GM18951 (cell line): Measurements from ENCODE around the gene AOAH.
"Not testable (repeated sequence)": the region's sequence is repeated elsewhere in the genome, so short reads cannot be mapped to it uniquely, and the experiment has no call there.

Experiments
- POLR2A ChIP-seq: IDR thresholded peaks from 4 replicates; pipeline ENCODE4 v1.6.1; 2011; ENCODE audit warnings: mild to moderate bottlenecking; ENCODE audit not compliant: insufficient read length, insufficient read depth; ENCODE audit errors: extremely low read depth
- in situ Hi-C: fragments of 300-500 bp; cut with MboI; formaldehyde crosslinking; loops from one replicate; pipeline ENCODE4 v1.12.0; 2022; ENCODE audit warnings: low sequenced_read_pairs, mixed read lengths, inconsistent platforms; ENCODE audit not compliant: unreplicated experiment

Gene AOAH

DNA sequence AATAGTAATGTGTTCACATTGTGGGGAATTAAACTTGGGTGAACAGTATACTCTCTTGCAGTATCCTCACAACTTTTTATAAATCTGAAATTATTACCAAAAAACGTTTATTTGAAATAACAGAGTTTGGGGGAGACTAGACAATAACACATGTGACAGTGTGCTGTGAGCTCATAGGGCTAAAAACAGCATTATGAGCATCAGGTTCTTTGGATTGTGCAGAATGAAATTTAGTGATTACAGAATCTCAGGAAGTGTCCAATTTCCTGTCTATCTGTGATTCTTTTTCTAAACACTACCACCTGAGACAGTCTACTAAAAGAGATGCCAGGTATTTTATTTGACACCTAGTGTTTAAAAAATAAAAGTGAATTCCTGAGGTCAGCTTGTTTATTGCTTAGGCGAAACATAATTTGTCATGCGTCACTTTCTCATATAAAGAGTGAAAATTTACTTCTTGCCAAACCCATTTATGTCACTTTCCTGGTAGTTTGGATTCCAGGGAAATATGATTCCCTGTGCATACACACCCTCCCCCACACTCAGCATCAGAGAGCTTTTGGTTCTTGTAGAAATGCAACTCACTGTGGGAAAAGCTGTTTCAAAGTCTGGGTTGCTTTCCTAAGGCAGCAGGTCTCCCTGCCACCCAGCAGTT is 71.2 kb downstream of the AOAH start:
- in situ Hi-C loops, result no loop called here
- TF ChIP-seq POLR2A, result no peak

DNA sequence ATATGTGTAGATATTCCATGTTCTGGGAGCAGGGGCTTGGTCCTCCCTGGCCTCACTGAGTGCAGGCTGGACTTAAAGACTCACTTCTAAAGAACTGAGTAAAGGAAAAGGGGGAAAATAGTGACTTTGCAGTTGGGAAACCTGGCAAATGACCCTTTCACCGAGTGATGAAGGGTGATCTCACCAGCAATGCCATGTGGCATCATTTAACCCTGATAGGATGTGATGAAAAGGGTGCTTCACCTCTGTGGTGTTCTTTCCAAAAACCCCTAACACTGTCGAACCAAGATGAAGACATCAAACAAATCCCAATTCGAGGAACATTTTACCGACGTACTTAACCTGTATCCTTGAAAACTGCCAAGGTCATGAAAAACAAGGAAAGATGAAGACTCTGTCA is 71.9 kb downstream of the AOAH start:
- in situ Hi-C loops, result no loop called here
- no peak for TF ChIP-seq POLR2A

DNA sequence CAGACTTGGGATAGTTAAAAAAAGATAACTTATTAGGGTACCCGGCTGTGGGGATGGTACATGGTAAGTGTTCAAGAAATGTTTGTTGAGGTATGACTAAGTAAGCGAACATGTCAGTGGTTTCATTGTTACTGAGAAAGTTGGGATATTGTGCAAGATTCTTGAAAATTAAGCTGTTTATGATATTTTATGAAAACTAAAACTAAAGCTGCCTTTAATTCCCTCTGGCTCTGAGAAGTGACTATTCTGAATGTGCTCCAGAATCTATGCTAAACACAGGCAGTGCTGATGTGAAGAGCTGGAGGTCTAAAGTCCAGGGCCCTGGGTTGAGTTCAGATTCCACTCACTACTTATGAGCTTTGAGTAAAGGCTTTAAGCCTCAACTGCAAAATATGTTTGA is 72.9 kb downstream of the AOAH start:
- TF ChIP-seq POLR2A, result no peak
- in situ Hi-C loops, result no loop called here

DNA sequence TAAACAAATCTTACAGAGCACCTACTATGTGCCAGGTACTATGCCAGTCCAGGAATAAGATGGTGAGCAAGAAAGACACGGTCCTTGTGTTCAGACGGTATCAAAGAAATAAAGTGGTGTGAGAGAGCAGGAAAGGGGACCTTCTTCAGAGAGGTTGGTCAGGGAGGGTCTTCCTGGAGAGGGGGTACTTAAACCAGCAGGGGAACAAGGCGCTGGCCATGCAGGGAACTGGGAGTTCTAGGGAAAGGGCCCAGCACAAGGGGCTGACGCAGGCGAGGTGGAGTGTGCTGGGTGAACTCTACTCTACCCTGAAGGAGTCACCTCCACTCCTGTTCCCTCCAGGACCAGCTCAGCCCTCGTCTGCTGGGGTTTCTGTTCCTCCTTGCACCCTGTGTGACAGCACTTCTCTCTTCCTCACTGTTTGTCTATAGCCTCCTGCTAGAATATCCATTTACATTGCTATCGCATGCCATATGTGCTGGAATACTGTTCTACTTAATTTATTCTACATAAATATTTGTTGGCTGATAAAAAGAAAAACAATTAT is 73.5 kb downstream of the AOAH start:
- in situ Hi-C loops, result no loop called here
- TF ChIP-seq POLR2A, result no peak

DNA sequence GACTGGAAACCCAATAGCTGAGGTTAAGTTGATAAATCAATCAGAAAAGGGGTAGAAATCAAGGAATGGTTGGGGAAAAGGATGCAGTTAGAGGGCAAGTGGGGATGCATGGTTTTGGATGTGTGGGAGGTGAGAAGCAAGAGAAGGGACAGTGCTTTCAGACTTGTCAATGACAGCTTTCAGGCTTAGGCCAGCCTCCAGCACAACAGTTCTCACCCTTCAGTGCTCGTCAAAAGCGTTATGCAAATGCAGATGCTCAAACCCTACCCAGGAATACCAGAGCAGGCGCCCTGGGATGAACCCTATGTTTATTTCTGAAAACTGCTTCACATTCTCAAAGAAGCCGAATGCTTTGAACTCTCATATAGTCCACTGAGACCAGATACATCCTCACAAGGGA is 74.0 kb downstream of the AOAH start:
- TF ChIP-seq POLR2A, result no peak
- in situ Hi-C loops, result no loop called here

DNA sequence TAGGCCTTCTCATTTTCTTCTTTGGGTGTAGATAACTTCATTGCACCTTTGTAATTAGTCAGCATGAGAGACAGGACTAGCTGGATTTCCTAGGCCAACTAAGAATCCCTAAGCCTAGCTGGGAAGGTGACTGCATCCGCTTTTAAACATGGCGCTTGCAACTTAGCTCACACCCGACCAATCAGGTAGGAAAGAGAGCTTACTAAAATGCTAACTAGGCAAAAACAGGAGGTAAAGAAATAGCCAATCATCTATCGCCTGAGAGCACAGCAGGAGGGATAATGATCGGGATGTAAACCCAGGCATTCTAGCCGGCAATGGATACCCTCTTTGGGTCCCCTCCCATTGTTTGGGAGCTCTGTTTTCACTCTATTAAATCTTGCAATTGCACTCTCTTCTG is 75.0 kb downstream of the AOAH start:
- in situ Hi-C loops, result not testable (repeated sequence)

DNA sequence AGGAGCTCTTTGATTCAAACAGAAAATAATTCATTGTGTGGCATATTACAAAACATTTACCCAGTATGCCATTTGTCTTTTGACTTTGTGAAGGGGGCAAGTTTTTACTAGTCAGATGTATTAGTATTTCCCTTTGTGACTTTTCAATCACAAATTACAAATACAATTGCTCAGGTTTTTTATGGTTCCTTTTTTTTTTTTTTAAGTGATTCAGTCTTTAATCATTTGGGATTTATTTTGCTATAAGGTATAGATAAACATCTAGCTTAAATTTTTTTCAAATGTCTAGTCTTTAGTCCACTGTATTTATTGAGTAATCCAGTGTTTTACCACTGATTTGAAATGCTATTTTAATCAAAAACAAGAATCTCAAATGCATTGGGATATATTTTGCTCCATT is 75.9 kb downstream of the AOAH start:
- in situ Hi-C loops, result no loop called here
- no peak for TF ChIP-seq POLR2A

DNA sequence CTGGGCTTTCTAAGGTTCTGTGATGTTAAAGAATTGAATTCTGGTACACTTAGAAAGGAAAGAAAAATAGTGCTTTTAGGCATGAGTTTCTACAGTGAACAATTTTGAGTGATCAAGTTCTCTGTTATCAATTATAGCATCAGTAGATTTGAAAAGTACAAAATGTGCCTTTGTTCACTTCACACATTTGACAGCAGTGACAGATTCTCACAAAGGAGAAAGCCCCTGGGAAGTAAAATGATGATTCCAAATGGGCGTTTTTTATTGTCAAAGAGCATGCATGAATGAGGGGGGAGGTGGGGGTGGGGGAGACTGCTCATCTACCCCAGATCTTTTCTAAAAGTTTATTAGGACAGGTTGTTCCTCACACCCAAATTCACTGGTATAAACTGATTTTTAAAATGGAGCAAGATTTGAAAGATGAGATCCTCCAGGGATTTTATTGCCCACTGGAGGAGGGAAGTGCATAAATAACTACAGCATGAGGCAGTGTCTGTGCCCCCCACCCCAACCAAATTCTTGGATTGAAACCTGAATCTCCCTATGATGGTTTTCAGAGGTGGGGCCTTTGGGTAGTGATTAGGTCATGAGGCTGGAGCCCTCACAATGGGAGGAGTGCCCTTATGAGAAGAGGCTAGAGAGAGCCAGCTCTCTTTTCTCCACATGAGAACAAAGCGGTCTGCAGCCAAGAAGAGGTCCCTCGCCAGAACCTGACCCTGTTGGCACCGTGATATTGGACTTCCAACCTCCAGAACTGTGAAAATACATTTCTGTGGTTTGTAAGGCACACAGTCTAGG is 79.5 kb downstream of the AOAH start:
- TF ChIP-seq POLR2A, result no peak
- in situ Hi-C loops, result no loop called here

DNA sequence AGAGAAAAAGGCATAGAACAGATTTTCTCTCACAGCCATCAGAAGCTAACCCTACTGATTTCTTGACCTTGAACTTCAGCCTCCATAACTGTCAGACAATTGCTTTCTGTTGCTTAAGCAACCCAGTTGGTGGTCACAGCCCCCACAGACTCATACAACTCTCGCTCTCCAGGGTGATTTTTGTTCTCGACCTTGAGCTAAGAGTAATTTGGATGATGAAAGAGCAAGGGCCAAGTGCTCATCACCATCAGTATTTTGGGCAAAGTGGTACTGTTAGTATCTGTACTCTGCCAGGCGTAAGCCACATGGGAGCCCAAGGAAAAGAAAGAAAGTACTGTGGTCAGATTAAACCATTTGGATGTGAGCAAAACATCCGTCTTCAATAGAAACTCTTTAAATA is 81.9 kb downstream of the AOAH start:
- in situ Hi-C loops, result no loop called here
- no peak for TF ChIP-seq POLR2A

DNA sequence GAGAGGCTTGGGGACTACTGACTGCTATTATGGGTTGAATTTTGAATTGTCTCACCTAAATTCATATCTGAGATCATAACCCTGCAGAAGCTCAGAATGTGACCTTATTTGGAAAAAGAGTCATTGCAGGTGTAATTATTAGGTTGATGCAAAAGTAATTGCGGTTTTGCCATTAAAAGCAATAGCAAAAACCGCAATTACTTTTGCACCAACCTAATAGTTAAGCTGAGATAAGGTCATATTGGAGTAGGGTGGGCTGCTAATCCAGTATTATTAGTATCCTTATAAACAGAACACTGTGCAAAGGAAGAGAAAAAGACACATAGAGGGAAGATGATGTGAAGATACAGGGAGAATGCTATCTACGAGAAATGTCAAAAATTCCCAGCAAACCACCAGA is 82.3 kb downstream of the AOAH start:
- no peak for TF ChIP-seq POLR2A
- in situ Hi-C loops, result no loop called here

DNA sequence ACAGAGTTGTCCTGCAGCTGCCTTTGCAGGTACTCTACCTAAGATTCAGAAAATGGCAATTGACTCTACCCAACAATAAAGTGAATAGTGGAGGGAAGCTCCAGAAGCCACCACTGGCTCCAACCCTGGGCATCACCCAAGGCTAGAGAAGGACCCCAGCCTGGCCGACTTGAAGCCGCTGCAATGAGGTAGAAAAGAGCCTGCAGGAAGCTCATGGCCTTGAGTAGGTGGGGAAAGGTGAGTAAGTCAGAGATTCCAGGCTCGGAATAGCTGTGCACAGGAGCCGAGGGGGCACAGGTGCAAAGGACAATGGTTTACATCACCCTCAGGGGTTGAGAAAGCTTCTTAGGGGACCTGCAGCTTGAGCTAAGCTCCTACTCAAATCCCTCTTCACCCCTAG is 83.6 kb downstream of the AOAH start:
- TF ChIP-seq POLR2A, result no peak

DNA sequence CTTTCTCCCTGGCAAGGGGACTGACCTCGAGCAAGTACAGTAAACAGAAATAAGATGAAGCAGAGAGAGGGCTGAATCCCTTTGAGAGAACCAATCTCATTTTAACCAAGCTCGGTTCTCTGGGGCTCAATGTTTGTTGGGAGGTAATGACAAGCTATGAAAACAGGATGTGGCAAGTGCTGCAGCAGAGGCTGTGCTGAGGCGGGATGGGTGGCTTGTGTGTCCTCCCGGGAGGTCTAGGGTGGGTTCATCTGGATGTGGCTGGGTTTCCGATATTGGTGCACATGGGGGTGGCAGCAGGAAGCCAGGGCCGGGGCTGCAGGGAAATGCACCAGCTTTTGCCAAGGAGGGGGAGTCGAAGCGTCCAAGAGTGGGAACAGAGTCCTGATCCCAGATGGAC is 84.5 kb downstream of the AOAH start:
- no peak for TF ChIP-seq POLR2A
- in situ Hi-C loops, result no loop called here

More for the DNA sequence above, 83.6 kb downstream of the AOAH start:
- in situ Hi-C loops, result no loop called here

DNA sequence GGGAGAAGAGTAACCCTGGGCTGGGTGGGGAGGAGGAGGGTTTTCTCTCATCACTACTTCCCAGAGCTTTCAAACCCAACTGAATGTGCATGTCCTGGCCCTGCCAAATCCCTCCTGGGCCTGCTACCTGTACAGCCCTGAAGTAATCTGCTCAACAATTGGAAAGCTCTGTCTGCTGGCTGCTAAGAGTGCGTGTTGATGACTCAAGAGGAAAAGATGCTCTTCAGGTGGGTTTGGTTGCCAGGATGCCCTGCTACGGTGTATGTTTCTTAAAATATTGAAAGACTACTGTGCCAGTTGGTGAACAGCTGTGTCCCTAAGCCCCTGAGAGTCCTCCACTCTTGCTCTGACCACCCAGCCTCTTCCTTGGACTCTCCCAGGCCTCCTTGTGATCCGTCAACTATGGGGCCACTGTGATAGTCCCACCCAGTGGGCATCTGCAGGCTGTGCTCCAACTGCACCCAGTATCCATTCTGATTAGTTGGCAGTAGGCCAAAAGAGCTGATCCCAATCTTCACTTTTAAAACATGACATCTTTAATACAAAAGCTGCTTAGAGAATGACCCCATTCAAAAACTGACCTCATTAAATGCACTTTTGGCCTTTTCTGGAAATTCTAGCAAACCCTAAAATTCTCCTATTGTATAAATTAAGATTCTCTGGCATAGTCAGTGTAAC is 85.6 kb downstream of the AOAH start:
- in situ Hi-C loops, result no loop called here

DNA sequence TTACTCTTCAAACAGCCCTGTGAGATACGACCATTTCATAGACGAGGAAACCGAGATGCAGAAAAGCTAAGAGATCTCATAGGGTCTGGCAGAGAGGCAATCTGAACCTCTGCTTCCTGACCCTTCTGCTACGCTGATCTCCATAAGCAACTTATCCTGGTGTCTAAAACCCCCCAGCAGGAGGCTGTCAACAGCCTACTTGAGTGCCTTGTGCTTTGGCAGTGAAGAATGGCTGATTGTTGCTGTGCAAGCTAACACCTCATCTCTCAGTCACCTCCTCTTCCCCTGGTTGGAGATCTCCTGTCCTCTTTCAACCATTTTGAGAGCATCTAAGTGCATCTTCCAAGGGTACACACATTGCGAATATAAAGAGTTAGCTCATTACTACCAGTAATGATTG is 86.2 kb downstream of the AOAH start:
- no peak for TF ChIP-seq POLR2A
- in situ Hi-C loops, result no loop called here

More for the DNA sequence above, 85.6 kb downstream of the AOAH start:
- TF ChIP-seq POLR2A, result no peak

DNA sequence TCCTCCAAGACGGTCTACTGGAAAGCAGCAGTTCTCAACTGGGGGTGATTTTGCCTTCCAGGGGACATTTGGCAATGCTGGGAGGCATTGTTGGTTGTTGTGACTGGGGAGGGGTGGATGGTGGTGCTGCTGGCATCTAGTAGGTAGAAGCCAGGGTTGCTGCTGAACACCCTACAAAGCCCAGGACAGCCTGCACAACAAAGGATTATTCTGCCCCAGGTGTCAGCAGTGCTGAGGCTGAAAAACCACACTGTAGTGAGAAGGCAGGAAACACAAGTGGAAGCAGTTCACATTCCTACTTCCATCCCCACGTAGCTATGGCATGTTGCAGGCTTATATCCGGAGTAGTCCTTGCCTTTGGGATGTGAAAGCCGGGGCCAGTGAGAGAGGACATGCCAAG is 86.9 kb downstream of the AOAH start:
- no peak for TF ChIP-seq POLR2A
- in situ Hi-C loops, result no loop called here
